ENCODE data around the gene SF1. TPM values are rescaled to one million over a fixed set of nuclear protein-coding genes. Genes with fewer than 3 reads are reported as not detected.

Gene SF1
- total and polyA plus RNA-seq, 2 of the 8 experiments (the other 6 are each of a cell fraction or from before 2014, with no cell fraction given) = 72.7 to 353 TPM

GRCh38 chr11:64718780-64719124 is 59.6 kb downstream of the SF1 start:
- H2BK15ac ChIP-seq (ENCODE audit: low read length) = no peak overlapping the region
- H3K56ac ChIP-seq (replicated peaks; ENCODE audit: insufficient read length, low read depth, low read length) = no peak overlapping the region
- no peak overlapping the region for H2BK120ac ChIP-seq (replicated peaks; ENCODE audit: low read depth, low read length)
- no peaks in the 10 kb centered on the region for H3K9me3 ChIP-seq (ENCODE audit: insufficient read depth in 2 of 2, low read depth in 1 of 2, low read length in 1 of 2)
- ChIA-PET POLR2A (ENCODE audit: partially characterized antibody) (interaction anchor here (1.2 to 1.7 kb wide), 3 partner anchors 14 to 43 kb away, joined by 3 to 4 read pairs (median 4); no protein-coding TSS in a partner anchor), CTCF (ENCODE audit: partially characterized antibody) (interaction anchor here (0.7 to 4.7 kb wide), 7 partner anchors 9 to 68 kb away, joined by 3 to 30 read pairs (median 6); partner anchors contain the start of gene RASGRP2)
- peaks cover 7 to 37% (median 27%) of the 10 kb centered on the region in 4 experiments for H3K27me3 ChIP-seq (replicated peaks in 1 of 4; ENCODE audit: control insufficient read depth in 3 of 4, extremely low read depth in 1 of 4, insufficient read depth in 3 of 4, low read length in 3 of 4)
- H3K27ac ChIP-seq (ENCODE audit: low read depth, low read length) = no peak overlapping the region
- H3K14ac ChIP-seq (ENCODE audit: insufficient read length) = no peak overlapping the region
- H4K8ac ChIP-seq (ENCODE audit: extremely low read depth, insufficient read depth, low read length) = no peak overlapping the region
- no peak overlapping the region for H2BK5ac ChIP-seq (ENCODE audit: low read depth, low read length)
- no peak overlapping the region for H3K4me3 ChIP-seq (ENCODE audit: extremely low read depth in 1 of 4, insufficient read depth in 2 of 4, low read depth in 3 of 4, low read length in 4 of 4)
- peaks cover 10% of the 10 kb centered on the region; the same call in 1 of the 2 replicates for H3K23me2 ChIP-seq (ENCODE audit: low read depth, low read length)
- no peak for FAIRE-seq
- no peak overlapping the region for H2AK5ac ChIP-seq (ENCODE audit: low read depth, low read length)
- no peak overlapping the region for H3K4me2 ChIP-seq (ENCODE audit: insufficient read depth in 1 of 2, low read depth in 2 of 2, low read length in 2 of 2)
- no peak overlapping the region for H3K4ac ChIP-seq (replicated peaks; ENCODE audit: insufficient read length, low read depth, low read length)
- peaks cover 2 to 17% (median 7%) of the 10 kb centered on the region in 4 experiments; a peak in 6 of 7 replicates for H3K4me1 ChIP-seq (replicated peaks in 1 of 4; ENCODE audit: control insufficient read depth in 3 of 4, insufficient read depth in 4 of 4, low read length in 3 of 4)
- no peak overlapping the region for H3K18ac ChIP-seq (ENCODE audit: extremely low read depth, low read length)
- no peak overlapping the region for H3K23ac ChIP-seq (ENCODE audit: insufficient read length)
- no peak overlapping the region for H3K9ac ChIP-seq (replicated peaks in 1 of 4; ENCODE audit: extremely low read depth in 1 of 4, low read depth in 3 of 4, low read length in 3 of 4)
- no peak overlapping the region for H4K91ac ChIP-seq (replicated peaks; ENCODE audit: insufficient read length, low read length)
- H3K79me2 ChIP-seq (ENCODE audit: control insufficient read depth in 1 of 2, insufficient read depth in 2 of 2, low read length in 2 of 2) = no peaks in the 10 kb centered on the region
- peaks cover 0 to 4% of the 10 kb centered on the region in 2 experiments for H4K20me1 ChIP-seq (replicated peaks in 1 of 2; ENCODE audit: control insufficient read depth in 1 of 2, insufficient read depth in 2 of 2, low read length in 2 of 2)
- H2BK12ac ChIP-seq (ENCODE audit: low read depth, low read length) = no peak overlapping the region
- no peak overlapping the region for H2AFZ ChIP-seq (ENCODE audit: low read length)
- no peak overlapping the region for H4K5ac ChIP-seq (ENCODE audit: insufficient read length, low read depth, low read length)
- TF ChIP-seq KDM1A (IDR thresholded peaks at IDR 0.05; ENCODE audit: borderline replicate concordance, low read length) (peak; percentile 76; the same call in 1 of the 2 replicates), CHD1 (IDR thresholded peaks at IDR 0.05; ENCODE audit: low read depth, low read length) (no peak), HDAC2 (IDR thresholded peaks at IDR 0.05; ENCODE audit: borderline replicate concordance in 1 of 2, low read depth in 2 of 2, low read length in 2 of 2) (0 out of 4 replicates have a peak, but pooled peaks of 1 of the 2 experiments have one; percentile 74)
- H3K36me3 ChIP-seq (ENCODE audit: control insufficient read depth in 2 of 4, insufficient read depth in 4 of 4, low read length in 3 of 4) = no peaks in the 10 kb centered on the region
- DNase-seq (ENCODE audit: low read depth in 1 of 2, low spot score in 2 of 2) = no peak
- no peak overlapping the region for H2BK20ac ChIP-seq (ENCODE audit: low read length)
- H3K79me1 ChIP-seq (ENCODE audit: low read depth, low read length) = no peaks in the 10 kb centered on the region
- WGBS, 2 experiments (ENCODE audit: extremely low coverage in 1 of 2, insufficient coverage in 1 of 2, insufficient read length in 1 of 2, insufficient replicate concordance in 2 of 2, low coverage in 1 of 2, low lambda C conversion rate in 2 of 2, missing lambda C conversion rate in 1 of 2) = 88% methylated on average over 3 of the region's 4 CpGs; no CpG with 5 or more reads in 1 of the 2 experiments

Data from H1 (cell line).